ELF-1 (cell line): Measurements from ENCODE around the gene ADAP1.
"Not testable (repeated sequence)": the region's sequence is repeated elsewhere in the genome, so short reads cannot be mapped to it uniquely, and the experiment has no call there.

Source experiments
- DNase-seq: peaks from one replicate; pipeline ENCODE4 v3.0.0-alpha.2; 2016; ENCODE audit warnings: low read depth, low spot score

The ADAP1 gene, protein sequence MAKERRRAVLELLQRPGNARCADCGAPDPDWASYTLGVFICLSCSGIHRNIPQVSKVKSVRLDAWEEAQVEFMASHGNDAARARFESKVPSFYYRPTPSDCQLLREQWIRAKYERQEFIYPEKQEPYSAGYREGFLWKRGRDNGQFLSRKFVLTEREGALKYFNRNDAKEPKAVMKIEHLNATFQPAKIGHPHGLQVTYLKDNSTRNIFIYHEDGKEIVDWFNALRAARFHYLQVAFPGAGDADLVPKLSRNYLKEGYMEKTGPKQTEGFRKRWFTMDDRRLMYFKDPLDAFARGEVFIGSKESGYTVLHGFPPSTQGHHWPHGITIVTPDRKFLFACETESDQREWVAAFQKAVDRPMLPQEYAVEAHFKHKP

GRCh38 chr7:954330-955238 is at the start of gene ADAP1:
Gene ADAP1, minus strand, starts transcription at chr7:954680. Its CDS starts 203 bp downstream, at chr7:954477.
- DNase-seq = no peak

- DNase-seq = not testable (repeated sequence)
Observed at GRCh38 chr7:1002445-1002844, 48.0 kb upstream of the ADAP1 start.

- DNase-seq = not testable (repeated sequence)
Observed at GRCh38 chr7:1002026-1002425, 47.5 kb upstream of the ADAP1 start.

- DNase-seq = peak; percentile 76
Observed at GRCh38 chr7:1001069-1001770, 46.7 kb upstream of the ADAP1 start.

GRCh38 chr7:999941-1000935 is 45.8 kb upstream of the ADAP1 start:
- DNase-seq = peak; percentile 73

DNA sequence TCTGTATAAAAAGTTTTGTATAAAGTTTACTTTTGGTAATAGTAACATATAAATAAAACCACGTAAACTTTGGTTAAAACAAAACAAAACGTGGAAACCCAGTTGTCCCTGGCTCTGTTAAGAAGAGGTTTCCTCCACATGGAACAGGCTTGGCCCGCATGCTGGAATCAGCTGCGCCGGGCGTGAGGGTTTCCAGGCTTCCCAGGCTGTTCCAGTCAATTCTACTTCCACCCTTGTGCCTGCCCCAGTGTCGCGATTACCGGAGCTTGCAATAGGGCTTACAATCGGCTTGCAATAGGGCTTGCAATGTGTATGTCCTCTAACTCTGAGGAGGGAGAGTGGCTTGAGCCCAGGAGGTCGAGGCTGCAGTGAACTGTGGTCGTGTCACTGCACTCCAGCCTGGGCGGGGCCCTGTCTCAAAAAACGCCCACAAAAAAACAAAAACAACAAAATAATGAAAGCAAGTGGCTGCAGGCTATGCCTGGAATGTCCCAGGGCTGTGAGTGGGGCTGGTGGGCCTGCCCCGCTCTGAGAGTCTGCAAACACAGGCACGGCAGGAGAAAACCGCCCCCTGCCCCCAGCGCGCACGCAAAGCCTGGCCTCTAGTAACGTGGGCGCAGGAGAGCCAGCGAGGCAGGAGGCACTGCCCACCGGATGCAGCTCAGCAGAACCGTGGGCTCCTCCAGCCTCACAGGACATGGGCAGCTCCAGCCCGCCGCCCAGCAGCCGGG is 44.8 kb upstream of the ADAP1 start:
- DNase-seq = peak; percentile 70

- DNase-seq = peak; percentile 80
Observed at GRCh38 chr7:997404-998395, 43.2 kb upstream of the ADAP1 start.

- no peak for DNase-seq
Observed at GRCh38 chr7:996079-996872, 41.8 kb upstream of the ADAP1 start.

GRCh38 chr7:995571-995970 is 41.1 kb upstream of the ADAP1 start:
- DNase-seq = no peak

GRCh38 chr7:994592-995308 is 40.3 kb upstream of the ADAP1 start:
- DNase-seq = no peak

GRCh38 chr7:992709-993607 is 38.5 kb upstream of the ADAP1 start:
- peak; percentile 99 for DNase-seq

DNA sequence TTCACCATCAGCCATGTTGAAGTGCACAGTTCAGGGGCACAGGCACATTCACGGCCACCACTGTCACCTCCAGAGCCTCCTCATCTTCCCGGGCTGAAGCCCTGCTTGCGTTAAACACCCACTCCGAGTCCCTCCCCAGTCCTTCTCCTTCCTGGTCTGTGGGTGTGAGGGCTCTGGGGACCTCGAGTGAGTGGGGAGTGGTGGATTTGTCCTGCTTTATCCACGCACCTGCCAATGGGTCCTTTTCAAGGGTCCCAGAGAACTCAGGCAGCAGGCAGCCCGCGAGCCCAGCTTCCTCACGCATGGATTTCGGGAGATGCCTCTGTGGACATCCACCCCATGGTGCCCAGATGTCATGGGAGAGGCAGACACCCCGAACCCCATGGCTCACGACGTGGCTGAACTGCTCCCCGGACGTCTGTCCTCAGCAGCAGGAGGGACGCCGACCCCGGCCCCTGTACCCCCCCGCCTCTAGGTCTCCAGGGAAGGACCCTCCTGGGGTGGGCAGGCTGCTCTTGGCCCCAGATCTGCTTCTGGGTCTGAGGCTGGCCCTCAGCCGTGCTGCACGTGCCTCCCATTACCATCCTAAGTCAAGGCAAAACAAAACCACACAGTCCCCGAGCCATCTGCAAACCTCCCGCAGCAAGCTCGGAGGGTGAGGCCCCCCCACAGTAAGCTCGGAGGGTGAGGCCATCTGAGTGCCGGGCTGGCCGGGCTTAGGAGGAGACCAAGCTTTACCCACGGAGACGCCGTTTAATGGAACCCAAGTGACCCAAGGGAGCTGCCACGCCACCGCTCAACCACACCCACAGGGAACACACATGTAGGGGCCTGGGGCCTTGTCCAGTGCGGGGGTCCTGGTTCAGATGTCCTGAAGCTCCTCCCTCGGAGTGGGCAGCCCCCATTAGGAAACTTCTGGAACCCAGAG is 37.5 kb upstream of the ADAP1 start:
- no peak for DNase-seq

GRCh38 chr7:990933-991728 is 36.7 kb upstream of the ADAP1 start:
- DNase-seq = no peak

DNA sequence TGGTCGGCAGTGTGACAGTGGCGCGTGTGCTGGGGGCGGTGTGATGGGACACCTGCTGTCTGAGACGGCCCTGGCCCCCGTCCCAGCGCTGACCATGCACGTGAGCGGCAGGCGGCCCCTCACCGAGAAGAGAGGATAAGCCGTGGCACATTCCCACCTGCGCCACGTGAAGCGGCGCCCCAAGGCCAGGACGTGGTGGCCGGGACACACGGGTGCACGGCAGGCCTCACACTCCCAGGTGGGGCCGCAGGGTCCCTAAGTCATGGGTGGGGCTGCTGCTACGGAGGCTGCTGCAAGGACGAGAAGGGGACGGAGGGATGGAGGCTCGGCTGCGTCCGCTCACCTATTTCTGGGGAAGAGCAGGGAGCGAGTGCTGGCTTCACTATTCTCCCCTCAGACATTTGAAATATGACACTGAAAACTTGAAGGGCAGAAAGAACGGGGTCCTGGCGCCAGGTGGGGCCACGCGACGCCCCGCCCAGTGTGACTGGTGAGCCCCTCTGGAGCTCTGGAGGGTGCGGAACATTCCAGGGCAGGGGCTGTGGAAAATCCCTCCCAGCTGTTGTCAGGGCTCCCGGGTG is 36.0 kb upstream of the ADAP1 start:
- no peak for DNase-seq
